ENCODE data around the gene LEMD1.

- TF ChIP-seq, protein P1, sequence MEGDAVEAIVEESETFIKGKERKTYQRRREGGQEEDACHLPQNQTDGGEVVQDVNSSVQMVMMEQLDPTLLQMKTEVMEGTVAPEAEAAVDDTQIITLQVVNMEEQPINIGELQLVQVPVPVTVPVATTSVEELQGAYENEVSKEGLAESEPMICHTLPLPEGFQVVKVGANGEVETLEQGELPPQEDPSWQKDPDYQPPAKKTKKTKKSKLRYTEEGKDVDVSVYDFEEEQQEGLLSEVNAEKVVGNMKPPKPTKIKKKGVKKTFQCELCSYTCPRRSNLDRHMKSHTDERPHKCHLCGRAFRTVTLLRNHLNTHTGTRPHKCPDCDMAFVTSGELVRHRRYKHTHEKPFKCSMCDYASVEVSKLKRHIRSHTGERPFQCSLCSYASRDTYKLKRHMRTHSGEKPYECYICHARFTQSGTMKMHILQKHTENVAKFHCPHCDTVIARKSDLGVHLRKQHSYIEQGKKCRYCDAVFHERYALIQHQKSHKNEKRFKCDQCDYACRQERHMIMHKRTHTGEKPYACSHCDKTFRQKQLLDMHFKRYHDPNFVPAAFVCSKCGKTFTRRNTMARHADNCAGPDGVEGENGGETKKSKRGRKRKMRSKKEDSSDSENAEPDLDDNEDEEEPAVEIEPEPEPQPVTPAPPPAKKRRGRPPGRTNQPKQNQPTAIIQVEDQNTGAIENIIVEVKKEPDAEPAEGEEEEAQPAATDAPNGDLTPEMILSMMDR (IDR thresholded peaks at IDR 0.05) = no peak
- no peak for TF ChIP-seq POLR2A (IDR thresholded peaks at IDR 0.05)
Observed at GRCh38 chr1:205380882-205381281, 41.0 kb downstream of the LEMD1 start.
